Measurements from ENCODE around the gene DAB2. TPM values are rescaled to one million over a fixed set of nuclear protein-coding genes. Genes with fewer than 3 reads are reported as not detected.

Gene DAB2
- total and polyA plus RNA-seq, 2 of the 8 experiments (the other 6 are each of a cell fraction or from before 2014, with no cell fraction given), result 2.6 to 4.9 TPM

DNA sequence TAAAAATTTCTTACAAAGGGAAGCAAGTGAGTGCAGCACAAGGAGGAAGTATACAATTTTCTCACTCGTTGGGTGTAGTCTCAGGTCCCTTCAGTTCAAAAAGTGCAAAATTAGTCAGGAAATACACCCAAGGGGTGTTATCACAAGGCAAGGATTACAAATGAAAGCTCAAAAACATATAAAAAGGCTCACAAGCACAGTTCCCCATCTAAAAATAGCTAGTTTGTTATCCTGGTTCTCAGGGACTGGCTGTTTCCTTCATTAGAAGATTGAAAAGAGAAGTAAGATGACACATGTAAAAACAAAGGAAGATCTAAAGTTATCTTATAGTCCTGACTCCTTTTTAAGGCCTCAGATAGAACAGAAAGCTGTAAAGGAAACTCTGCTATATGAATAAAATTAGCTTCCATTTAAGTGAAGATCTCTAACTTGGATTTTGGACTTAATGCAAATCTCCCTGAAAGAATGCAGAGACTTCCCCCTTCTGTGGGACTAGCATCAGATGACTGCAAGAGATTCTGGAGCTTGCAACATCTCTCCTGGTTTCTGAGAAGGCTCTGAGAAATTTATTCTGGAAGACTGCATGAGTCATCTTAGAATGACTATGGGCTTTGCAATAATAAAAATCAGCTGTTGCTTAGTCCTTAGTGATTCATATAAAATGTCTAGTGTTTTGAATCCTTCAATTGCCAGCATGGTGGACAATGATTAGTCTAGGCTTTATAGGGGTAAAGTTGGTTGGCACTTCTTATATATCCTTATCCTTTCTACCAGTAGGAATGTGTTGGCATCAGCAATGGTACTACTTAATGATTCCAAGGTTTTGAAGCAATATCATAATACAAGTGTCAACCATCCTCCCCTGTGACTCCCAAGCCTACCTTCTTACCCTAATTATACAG is 25.4 kb downstream of the DAB2 start:
- no peak overlapping the region for H2AK5ac ChIP-seq (ENCODE audit: low read depth, low read length)
- H3K79me2 ChIP-seq (ENCODE audit: control insufficient read depth in 1 of 2, insufficient read depth in 2 of 2, low read length in 2 of 2), result no peaks in the 10 kb centered on the region
- no peak overlapping the region for H3K4ac ChIP-seq (replicated peaks; ENCODE audit: insufficient read length, low read depth, low read length)
- no peaks in the 10 kb centered on the region for H3K36me3 ChIP-seq (ENCODE audit: control insufficient read depth in 2 of 4, insufficient read depth in 4 of 4, low read length in 3 of 4)
- no peaks in the 10 kb centered on the region for H3K79me1 ChIP-seq (ENCODE audit: low read depth, low read length)
- no peak overlapping the region for H3K4me3 ChIP-seq (ENCODE audit: extremely low read depth in 1 of 4, insufficient read depth in 2 of 4, low read depth in 3 of 4, low read length in 4 of 4)
- H3K23ac ChIP-seq (ENCODE audit: insufficient read length), result no peak overlapping the region
- H2BK5ac ChIP-seq (ENCODE audit: low read depth, low read length), result no peak overlapping the region
- no peak overlapping the region for H3K18ac ChIP-seq (ENCODE audit: extremely low read depth, low read length)
- no peaks in the 10 kb centered on the region for H3K27me3 ChIP-seq (replicated peaks in 1 of 4; ENCODE audit: control insufficient read depth in 3 of 4, extremely low read depth in 1 of 4, insufficient read depth in 3 of 4, low read length in 3 of 4)
- H3K23me2 ChIP-seq (ENCODE audit: low read depth, low read length), result no peaks in the 10 kb centered on the region
- FAIRE-seq (no peak), DNase-seq (ENCODE audit: low read depth in 1 of 2, low spot score in 2 of 2) (no peak)
- no peak overlapping the region for H3K4me2 ChIP-seq (ENCODE audit: insufficient read depth in 1 of 2, low read depth in 2 of 2, low read length in 2 of 2)
- no peak overlapping the region for H2BK15ac ChIP-seq (ENCODE audit: low read length)
- no peak overlapping the region for H3K56ac ChIP-seq (replicated peaks; ENCODE audit: insufficient read length, low read depth, low read length)
- no peak overlapping the region for H3K27ac ChIP-seq (ENCODE audit: low read depth, low read length)
- H2BK20ac ChIP-seq (ENCODE audit: low read length), result no peak overlapping the region
- WGBS, 2 experiments (ENCODE audit: extremely low coverage in 1 of 2, insufficient coverage in 1 of 2, insufficient read length in 1 of 2, insufficient replicate concordance in 2 of 2, low coverage in 1 of 2, low lambda C conversion rate in 2 of 2, missing lambda C conversion rate in 1 of 2), result 91% methylated on average over 1 of the region's 1 CpG; no CpG with 5 or more reads in 1 of the 2 experiments
- no peak overlapping the region for H2BK12ac ChIP-seq (ENCODE audit: low read depth, low read length)
- H3K9ac ChIP-seq (replicated peaks in 1 of 4; ENCODE audit: extremely low read depth in 1 of 4, low read depth in 3 of 4, low read length in 3 of 4), result no peak overlapping the region
- ChIA-PET POLR2A (ENCODE audit: partially characterized antibody) (no interaction called here), CTCF (ENCODE audit: partially characterized antibody) (interaction anchor here (0.9 to 1.5 kb wide), 2 partner anchors 23 to 144 kb away, joined by 3 to 8 read pairs; no protein-coding TSS in a partner anchor)
- H3K4me1 ChIP-seq (replicated peaks in 1 of 4; ENCODE audit: control insufficient read depth in 3 of 4, insufficient read depth in 4 of 4, low read length in 3 of 4), result peaks cover 0 to 3% (median 0%) of the 10 kb centered on the region in 4 experiments; a peak in 2 of 7 replicates
- no peak overlapping the region for H2BK120ac ChIP-seq (replicated peaks; ENCODE audit: low read depth, low read length)
- no peak overlapping the region for H4K91ac ChIP-seq (replicated peaks; ENCODE audit: insufficient read length, low read length)
- no peak overlapping the region for H4K8ac ChIP-seq (ENCODE audit: extremely low read depth, insufficient read depth, low read length)
- H3K9me3 ChIP-seq (ENCODE audit: insufficient read depth in 2 of 2, low read depth in 1 of 2, low read length in 1 of 2), result no peaks in the 10 kb centered on the region
- H2AFZ ChIP-seq (ENCODE audit: low read length), result no peak overlapping the region
- H4K20me1 ChIP-seq (replicated peaks in 1 of 2; ENCODE audit: control insufficient read depth in 1 of 2, insufficient read depth in 2 of 2, low read length in 2 of 2), result no peaks in the 10 kb centered on the region
- no peak overlapping the region for H3K14ac ChIP-seq (ENCODE audit: insufficient read length)
- H4K5ac ChIP-seq (ENCODE audit: insufficient read length, low read depth, low read length), result no peak overlapping the region
- no peak for TF ChIP-seq FOSL1 (IDR thresholded peaks at IDR 0.05; ENCODE audit: insufficient read depth, low read depth, low read length)
- TF ChIP-seq CREB1 (IDR thresholded peaks at IDR 0.05), result no peak
- TF ChIP-seq PHF8 (conservative IDR thresholded peaks at IDR 0.05; ENCODE audit: low read depth, low read length), result no peak
- TF ChIP-seq ZNF274 (IDR thresholded peaks at IDR 0.05; ENCODE audit: borderline replicate concordance, extremely low read depth, low read length), result no peak
- TF ChIP-seq POU5F1 (IDR thresholded peaks at IDR 0.05; ENCODE audit: low read depth, low read length), result no peak
- TF ChIP-seq, protein P1, sequence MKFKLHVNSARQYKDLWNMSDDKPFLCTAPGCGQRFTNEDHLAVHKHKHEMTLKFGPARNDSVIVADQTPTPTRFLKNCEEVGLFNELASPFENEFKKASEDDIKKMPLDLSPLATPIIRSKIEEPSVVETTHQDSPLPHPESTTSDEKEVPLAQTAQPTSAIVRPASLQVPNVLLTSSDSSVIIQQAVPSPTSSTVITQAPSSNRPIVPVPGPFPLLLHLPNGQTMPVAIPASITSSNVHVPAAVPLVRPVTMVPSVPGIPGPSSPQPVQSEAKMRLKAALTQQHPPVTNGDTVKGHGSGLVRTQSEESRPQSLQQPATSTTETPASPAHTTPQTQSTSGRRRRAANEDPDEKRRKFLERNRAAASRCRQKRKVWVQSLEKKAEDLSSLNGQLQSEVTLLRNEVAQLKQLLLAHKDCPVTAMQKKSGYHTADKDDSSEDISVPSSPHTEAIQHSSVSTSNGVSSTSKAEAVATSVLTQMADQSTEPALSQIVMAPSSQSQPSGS (IDR thresholded peaks at IDR 0.05; ENCODE audit: low read length), result no peak
- no peak for TF ChIP-seq TBP (IDR thresholded peaks at IDR 0.05; ENCODE audit: low read depth, low read length)
- TF ChIP-seq, protein P2, sequence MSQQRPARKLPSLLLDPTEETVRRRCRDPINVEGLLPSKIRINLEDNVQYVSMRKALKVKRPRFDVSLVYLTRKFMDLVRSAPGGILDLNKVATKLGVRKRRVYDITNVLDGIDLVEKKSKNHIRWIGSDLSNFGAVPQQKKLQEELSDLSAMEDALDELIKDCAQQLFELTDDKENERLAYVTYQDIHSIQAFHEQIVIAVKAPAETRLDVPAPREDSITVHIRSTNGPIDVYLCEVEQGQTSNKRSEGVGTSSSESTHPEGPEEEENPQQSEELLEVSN (IDR thresholded peaks at IDR 0.05), result no peak
- no peak for TF ChIP-seq MAFK (IDR thresholded peaks at IDR 0.05; ENCODE audit: low read depth, low read length)
- TF ChIP-seq KDM1A (IDR thresholded peaks at IDR 0.05; ENCODE audit: borderline replicate concordance, low read length), result no peak
